ENCODE data around the gene TOP2A. TPM values are rescaled to one million over a fixed set of nuclear protein-coding genes. Genes with fewer than 3 reads are reported as not detected.

Gene TOP2A
- total RNA-seq, 1 experiment from 2014 or later: 237 TPM

GRCh38 chr17:40338941-40339649 is 78.6 kb downstream of the TOP2A start:
- Histone ChIP-seq H3K9me3 (no peaks in the 10 kb centered on the region), H3K4me1 (peaks cover 29% of the 10 kb centered on the region), H3K4me3 (ENCODE audit: low read depth, low read length) (no peak overlapping the region), H3K36me3 (ENCODE audit: control insufficient read depth, insufficient read depth, low read length) (no peaks in the 10 kb centered on the region), H3K27me3 (replicated peaks; ENCODE audit: control insufficient read depth, insufficient read depth, low read length) (no peaks in the 10 kb centered on the region)
- no peak overlapping the region for H3K27ac Mint-ChIP-seq (ENCODE audit: unreplicated experiment)
- H3K36me3 Mint-ChIP-seq (ENCODE audit: insufficient read depth, unreplicated experiment): peaks cover 19% of the 10 kb centered on the region
- no peaks in the 10 kb centered on the region for H3K9me3 Mint-ChIP-seq (ENCODE audit: unreplicated experiment)
- TF ChIP-seq, protein P1, sequence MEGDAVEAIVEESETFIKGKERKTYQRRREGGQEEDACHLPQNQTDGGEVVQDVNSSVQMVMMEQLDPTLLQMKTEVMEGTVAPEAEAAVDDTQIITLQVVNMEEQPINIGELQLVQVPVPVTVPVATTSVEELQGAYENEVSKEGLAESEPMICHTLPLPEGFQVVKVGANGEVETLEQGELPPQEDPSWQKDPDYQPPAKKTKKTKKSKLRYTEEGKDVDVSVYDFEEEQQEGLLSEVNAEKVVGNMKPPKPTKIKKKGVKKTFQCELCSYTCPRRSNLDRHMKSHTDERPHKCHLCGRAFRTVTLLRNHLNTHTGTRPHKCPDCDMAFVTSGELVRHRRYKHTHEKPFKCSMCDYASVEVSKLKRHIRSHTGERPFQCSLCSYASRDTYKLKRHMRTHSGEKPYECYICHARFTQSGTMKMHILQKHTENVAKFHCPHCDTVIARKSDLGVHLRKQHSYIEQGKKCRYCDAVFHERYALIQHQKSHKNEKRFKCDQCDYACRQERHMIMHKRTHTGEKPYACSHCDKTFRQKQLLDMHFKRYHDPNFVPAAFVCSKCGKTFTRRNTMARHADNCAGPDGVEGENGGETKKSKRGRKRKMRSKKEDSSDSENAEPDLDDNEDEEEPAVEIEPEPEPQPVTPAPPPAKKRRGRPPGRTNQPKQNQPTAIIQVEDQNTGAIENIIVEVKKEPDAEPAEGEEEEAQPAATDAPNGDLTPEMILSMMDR (IDR thresholded peaks at IDR 0.05; ENCODE audit: insufficient read depth in 1 of 2, low read depth in 1 of 2, low read length in 1 of 2, severe bottlenecking in 1 of 2, unreplicated experiment in 1 of 2): no peak
- no TSS peak for BruUV-seq (replicated peaks)
- H3K27me3 Mint-ChIP-seq (ENCODE audit: insufficient read depth, unreplicated experiment): no peaks in the 10 kb centered on the region
- intact Hi-C loops (cut with micrococcal nuclease; ENCODE audit: unreplicated experiment): no loop called here
- no peak overlapping the region for H3K4me3 Mint-ChIP-seq (ENCODE audit: unreplicated experiment)
- DNase-seq: no peak
- peaks cover 26% of the 10 kb centered on the region for H3K4me1 Mint-ChIP-seq (ENCODE audit: low read depth, unreplicated experiment)
- CTCF ChIA-PET: interaction anchor here (1.1 kb wide), 1 partner anchor 22 kb away, joined by 5 read pairs; no protein-coding TSS in a partner anchor
- POLR2A ChIA-PET: interaction anchor here (0.6 kb wide), 1 partner anchor 199 kb away, joined by 4 read pairs; no protein-coding TSS in a partner anchor

Other genes starting within 250 kb of the TOP2A start
- gene RAPGEFL1, start 240.4 kb downstream of the TOP2A start, total RNA-seq (2022): 13.2 and 15.0 TPM in 2 replicates
- 33.4 and 38.3 TPM in 2 replicates for gene WIPF2, start 198.6 kb downstream of the TOP2A start, total RNA-seq (2022)
- gene CDC6, start 130.0 kb downstream of the TOP2A start, total RNA-seq (2022): 86.1 and 96.4 TPM in 2 replicates
- gene RARA, start 108.7 kb downstream of the TOP2A start, total RNA-seq (2022): 26.6 and 27.6 TPM in 2 replicates
- not detected in 2 replicates for gene GJD3, start 53.2 kb downstream of the TOP2A start, total RNA-seq (2022)
- 35.7 and 49.1 TPM in 2 replicates for gene IGFBP4, start 25.6 kb upstream of the TOP2A start, total RNA-seq (2022)
- 0.65 TPM in 1 of 2 replicates, not detected in the other for gene TNS4, start 83.7 kb upstream of the TOP2A start, total RNA-seq (2022)
- gene CCR7, start 147.6 kb upstream of the TOP2A start, total RNA-seq (2022): not detected in 2 replicates
- 126 and 132 TPM in 2 replicates for gene SMARCE1, start 229.9 kb upstream of the TOP2A start, total RNA-seq (2022)
- not detected in 2 replicates for gene KRT222, start 247.3 kb upstream of the TOP2A start, total RNA-seq (2022)